Measurements from ENCODE around the gene JAK1.

DNA sequence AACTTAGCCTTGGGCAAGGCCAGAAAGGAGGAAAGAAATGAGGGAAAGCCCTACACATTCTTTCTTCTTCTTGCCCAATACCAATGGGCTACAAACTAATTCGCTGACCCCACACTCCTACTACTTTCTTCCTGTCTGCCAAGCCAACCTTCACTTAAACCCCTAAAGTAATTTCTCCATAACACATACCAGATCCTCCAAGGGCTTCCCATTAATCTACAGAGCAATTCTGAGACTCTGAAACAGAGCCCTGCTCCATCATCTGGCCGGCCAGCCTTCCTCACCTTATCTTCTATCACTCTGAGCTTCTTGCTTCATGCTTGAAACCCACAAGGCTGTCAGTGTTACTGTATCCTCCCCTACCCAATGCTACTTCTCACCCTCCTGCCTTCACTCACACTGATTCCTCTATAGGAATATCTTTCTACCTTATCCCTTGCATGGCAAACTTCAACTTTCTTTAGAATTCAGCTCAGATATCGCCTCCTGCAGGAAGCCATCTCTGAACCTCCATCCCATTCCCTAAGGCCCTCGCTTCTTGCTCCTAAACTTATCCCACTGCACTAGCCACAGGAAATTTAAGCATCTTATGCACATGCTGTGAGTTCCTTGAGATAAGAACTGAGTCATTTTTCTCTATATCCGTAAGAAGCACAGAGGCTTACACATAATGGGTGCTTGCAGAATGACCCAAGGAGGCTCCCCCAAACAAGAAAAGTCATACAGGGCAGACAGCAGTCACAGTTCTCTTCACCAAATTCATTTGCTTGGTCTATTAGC is 81.9 kb downstream of the JAK1 start:
- TF ChIP-seq, protein P1, sequence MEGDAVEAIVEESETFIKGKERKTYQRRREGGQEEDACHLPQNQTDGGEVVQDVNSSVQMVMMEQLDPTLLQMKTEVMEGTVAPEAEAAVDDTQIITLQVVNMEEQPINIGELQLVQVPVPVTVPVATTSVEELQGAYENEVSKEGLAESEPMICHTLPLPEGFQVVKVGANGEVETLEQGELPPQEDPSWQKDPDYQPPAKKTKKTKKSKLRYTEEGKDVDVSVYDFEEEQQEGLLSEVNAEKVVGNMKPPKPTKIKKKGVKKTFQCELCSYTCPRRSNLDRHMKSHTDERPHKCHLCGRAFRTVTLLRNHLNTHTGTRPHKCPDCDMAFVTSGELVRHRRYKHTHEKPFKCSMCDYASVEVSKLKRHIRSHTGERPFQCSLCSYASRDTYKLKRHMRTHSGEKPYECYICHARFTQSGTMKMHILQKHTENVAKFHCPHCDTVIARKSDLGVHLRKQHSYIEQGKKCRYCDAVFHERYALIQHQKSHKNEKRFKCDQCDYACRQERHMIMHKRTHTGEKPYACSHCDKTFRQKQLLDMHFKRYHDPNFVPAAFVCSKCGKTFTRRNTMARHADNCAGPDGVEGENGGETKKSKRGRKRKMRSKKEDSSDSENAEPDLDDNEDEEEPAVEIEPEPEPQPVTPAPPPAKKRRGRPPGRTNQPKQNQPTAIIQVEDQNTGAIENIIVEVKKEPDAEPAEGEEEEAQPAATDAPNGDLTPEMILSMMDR (conservative IDR thresholded peaks at IDR 0.05; ENCODE audit: low read length) = no peak
- no peak for TF ChIP-seq EZH2phosphoT487 (IDR thresholded peaks at IDR 0.05; ENCODE audit: borderline replicate concordance)

Measured in Loucy (cell line).